Thymus (tissue), 11 donors: ENCODE measurements around the gene DNMT3L. TPM values are rescaled to one million over a fixed set of nuclear protein-coding genes. Genes with fewer than 3 reads are reported as not detected.
"Not testable (repeated sequence)": the region's sequence is repeated elsewhere in the genome, so short reads cannot be mapped to it uniquely, and the experiment has no call there.

Experiments
- DNase-seq, 9 donors: peaks; one replicate each; pipeline ENCODE4 v3.0.0-alpha.2; 2013; ENCODE audit warnings: low spot score in 9 of 9, low read depth in 6 of 9, missing footprints in 1 of 9
- H3K27ac ChIP-seq, 2 donors: one replicate each; pipeline ENCODE4 v1.5.1; 2013; ENCODE audit warnings: control low read depth in 1 of 2, low read depth in 1 of 2, low read length in 1 of 2, mild to moderate bottlenecking in 1 of 2, moderate library complexity in 1 of 2
- H3K27me3 ChIP-seq, 2 donors: one replicate each; pipeline ENCODE4 v1.5.1; 2013; ENCODE audit warnings: low read length in 1 of 2; ENCODE audit not compliant: control insufficient read depth in 2 of 2, insufficient read depth in 1 of 2
- H3K36me3 ChIP-seq, 2 donors: one replicate each; pipeline ENCODE4 v1.5.1; 2013; ENCODE audit warnings: low read length in 1 of 2, mild to moderate bottlenecking in 1 of 2, moderate library complexity in 1 of 2; ENCODE audit not compliant: control insufficient read depth in 2 of 2, insufficient read depth in 2 of 2
- H3K4me1 ChIP-seq, 2 donors: one replicate each; pipeline ENCODE4 v1.5.1; 2013; ENCODE audit warnings: low read length in 2 of 2; ENCODE audit not compliant: control insufficient read depth in 2 of 2, insufficient read depth in 2 of 2
- H3K4me3 ChIP-seq, 2 donors: one replicate each; pipeline ENCODE4 v1.5.1; 2013; ENCODE audit warnings: low read length in 2 of 2, control low read depth in 1 of 2, mild to moderate bottlenecking in 1 of 2
- H3K9me3 ChIP-seq, 2 donors: one replicate each; pipeline ENCODE4 v1.5.1; 2013; ENCODE audit warnings: low read length in 1 of 2, mild to moderate bottlenecking in 1 of 2; ENCODE audit not compliant: control insufficient read depth in 2 of 2, insufficient read depth in 1 of 2
- WGBS: extraction: QIAGEN DNeasy Blood & Tissue Kit; methylation state at CpG from one replicate; pipeline ENCODE4 v1.1.7; 2013; 5-methylcytosine and 5-hydroxymethylcytosine counted together
- polyA plus RNA-seq: library from polyadenylated mRNA; stranded (reverse); fragments of 200-250 nt; gene quantifications from one replicate; pipeline ENCODE4 v1.2.3, GENCODE V29; 2013
- total RNA-seq: library from RNA; stranded (reverse); fragments of 120-200 nt; gene quantifications from one replicate; pipeline ENCODE4 v1.2.4, GENCODE V29; 2013
- donor health status: healthy.

Gene DNMT3L
- total and polyA plus RNA-seq, 2 donors, result 0.42 to 0.80 TPM

DNA sequence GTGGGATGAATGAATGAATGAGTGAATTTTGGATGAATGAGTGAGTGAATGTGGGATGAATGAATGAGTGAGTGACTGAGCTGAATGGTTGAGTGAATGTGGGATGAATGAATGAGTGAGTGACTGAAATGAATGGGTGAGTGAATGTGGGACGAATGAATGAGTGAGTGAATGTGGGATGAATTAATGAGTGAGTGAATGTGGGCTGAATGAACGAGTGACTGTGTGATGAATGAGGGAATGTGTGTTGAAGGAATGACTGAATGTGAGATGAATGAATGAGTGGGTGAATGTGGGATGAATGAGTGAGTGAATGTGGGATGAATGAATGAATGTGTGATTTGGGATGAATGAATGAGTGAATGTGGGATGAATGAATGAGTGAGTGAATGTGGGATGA lies 49.7 kb downstream of the DNMT3L start:
- not testable (repeated sequence) for H3K4me1 ChIP-seq, H3K36me3 ChIP-seq, H3K27me3 ChIP-seq, H3K4me3 ChIP-seq, H3K27ac ChIP-seq, DNase-seq, H3K9me3 ChIP-seq
- WGBS, result no CpG with 5 or more reads among the region's 2 CpGs

DNA sequence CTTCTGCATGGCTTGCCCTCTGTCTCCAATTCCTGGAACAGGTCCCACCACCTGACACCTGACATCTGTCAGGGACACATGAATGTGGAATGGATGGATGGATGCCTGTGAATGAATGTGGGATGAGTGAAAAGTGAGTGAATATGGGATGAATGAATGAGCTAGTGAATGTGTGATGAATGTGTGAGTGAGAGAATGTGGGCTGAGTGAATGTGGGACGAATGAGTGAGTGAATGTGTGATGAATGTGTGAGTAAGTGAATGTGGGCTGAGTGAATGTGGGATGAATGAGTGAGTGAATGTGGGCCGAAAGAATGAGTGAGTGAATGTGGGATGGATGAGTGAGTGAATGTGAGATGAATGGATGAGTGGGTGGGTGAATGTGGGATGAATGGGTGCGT lies 50.1 kb downstream of the DNMT3L start:
- not testable (repeated sequence) for H3K27me3 ChIP-seq, DNase-seq, H3K36me3 ChIP-seq, H3K9me3 ChIP-seq, H3K4me3 ChIP-seq, H3K27ac ChIP-seq, H3K4me1 ChIP-seq
- WGBS, result no CpG with 5 or more reads among the region's 3 CpGs

DNA sequence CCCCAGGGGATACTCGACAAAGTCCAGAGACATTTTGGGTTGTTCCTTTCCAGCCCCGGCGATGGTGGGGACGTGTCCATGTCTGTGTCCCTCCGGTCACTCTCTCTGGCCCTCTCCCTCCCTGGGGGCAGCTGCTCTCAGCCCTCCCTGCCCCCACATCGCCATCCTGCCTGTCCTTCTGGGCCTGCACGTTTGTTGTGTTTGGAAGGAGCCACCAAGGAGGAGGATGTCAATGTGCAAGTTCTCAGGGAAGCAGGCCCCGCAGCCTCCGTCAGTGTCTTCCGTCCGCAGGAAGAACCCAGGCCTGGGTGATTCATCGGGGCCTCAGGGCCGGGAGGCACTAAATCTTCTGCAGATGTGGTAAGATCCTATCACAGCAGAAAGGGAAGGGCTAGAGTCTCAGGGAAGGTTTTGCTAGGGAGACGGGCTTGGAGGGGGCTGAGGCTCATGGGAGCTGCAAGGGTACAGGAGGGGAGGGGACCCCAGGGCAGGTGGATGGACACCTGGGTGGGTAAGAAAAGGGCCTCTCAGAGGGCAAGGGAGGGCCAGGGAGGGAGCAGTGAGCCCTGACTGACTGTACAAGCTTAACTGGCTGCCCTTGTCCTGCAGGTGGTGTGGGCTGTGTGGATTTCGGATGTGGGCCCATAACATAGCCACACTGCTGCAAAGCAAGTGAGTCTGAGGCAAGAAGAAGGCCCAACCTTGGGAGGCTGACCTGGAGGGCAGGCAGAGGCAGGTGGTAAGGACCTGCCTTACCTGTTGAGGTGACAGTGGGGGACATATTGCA lies 53.6 kb downstream of the DNMT3L start:
- not testable (repeated sequence) for H3K36me3 ChIP-seq, H3K27ac ChIP-seq, DNase-seq, H3K4me1 ChIP-seq, H3K9me3 ChIP-seq, H3K4me3 ChIP-seq, H3K27me3 ChIP-seq
- WGBS, result 80% methylated on average over 1 of the region's 15 CpGs

DNA sequence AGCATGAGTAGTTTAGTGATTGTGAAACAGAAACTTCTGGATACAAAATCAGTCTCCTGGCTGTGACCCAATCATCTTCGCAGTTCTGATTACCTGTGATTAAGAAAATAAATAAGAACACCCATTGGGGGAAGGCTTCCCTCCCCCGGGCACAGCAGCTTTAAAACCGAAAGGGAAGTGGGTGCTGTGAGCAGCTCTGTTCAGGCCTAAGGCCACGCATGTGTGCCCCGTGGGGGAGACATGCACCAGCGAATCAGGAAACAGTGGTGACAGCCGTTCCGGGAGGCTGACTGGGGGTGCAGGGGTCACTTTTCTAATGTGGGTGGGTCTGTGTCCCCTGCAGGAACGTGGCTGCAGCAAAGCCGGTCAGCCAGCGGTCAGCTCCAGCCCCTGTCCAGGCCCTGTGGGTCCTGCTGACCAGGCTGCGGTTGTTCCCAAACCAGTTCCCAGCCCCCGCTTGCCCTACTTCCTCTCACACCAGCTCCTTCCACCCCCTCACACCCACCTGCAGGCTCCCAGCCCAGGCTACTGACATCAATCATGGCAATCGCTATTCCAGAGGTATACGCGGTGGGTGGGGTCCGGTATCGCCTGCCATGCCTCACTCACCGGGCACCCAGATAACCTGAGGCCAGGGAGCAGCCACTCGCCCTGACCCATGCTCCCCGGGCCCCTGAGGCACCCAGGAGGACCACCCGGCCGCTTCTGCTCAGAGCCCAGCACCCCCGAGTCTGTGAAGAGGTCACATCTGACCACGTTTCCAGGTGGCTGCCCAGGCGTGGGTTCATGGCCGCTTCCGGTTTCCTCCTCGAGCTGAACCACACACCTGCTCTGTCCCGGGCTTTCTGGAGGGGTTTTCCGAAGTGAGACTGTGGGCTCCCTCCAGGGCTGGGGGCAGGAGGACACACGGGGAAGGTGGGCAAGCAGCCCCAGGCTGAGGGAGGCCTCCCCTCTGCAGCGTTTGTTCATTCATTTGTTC lies 54.7 kb downstream of the DNMT3L start:
- not testable (repeated sequence) for DNase-seq, H3K4me1 ChIP-seq, H3K36me3 ChIP-seq, H3K27ac ChIP-seq, H3K4me3 ChIP-seq, H3K9me3 ChIP-seq, H3K27me3 ChIP-seq
- WGBS, result no CpG with 5 or more reads among the region's 33 CpGs

DNA sequence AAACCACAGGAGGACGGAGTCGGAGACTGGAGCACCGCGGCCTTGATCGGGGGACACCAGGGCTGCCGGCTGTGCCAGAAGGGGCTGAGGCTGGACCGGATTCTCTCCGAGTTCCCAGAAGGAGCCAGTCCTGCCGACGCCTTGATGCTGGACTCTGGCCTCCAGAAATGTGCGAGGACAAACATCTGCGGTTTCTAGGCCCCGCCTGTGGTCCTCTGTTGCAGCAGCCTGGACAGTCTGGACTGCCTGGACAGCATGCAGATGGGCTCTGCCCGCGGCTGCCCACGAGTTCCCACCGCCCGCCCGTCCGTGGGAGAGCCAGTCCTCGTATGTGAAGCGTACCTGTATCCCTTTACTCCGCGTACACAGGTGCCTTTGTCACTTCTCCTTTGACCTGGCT lies 55.5 kb downstream of the DNMT3L start:
- not testable (repeated sequence) for H3K27ac ChIP-seq, H3K9me3 ChIP-seq, DNase-seq, H3K27me3 ChIP-seq, H3K4me3 ChIP-seq, H3K4me1 ChIP-seq, H3K36me3 ChIP-seq
- WGBS, result no CpG with 5 or more reads among the region's 24 CpGs

DNA sequence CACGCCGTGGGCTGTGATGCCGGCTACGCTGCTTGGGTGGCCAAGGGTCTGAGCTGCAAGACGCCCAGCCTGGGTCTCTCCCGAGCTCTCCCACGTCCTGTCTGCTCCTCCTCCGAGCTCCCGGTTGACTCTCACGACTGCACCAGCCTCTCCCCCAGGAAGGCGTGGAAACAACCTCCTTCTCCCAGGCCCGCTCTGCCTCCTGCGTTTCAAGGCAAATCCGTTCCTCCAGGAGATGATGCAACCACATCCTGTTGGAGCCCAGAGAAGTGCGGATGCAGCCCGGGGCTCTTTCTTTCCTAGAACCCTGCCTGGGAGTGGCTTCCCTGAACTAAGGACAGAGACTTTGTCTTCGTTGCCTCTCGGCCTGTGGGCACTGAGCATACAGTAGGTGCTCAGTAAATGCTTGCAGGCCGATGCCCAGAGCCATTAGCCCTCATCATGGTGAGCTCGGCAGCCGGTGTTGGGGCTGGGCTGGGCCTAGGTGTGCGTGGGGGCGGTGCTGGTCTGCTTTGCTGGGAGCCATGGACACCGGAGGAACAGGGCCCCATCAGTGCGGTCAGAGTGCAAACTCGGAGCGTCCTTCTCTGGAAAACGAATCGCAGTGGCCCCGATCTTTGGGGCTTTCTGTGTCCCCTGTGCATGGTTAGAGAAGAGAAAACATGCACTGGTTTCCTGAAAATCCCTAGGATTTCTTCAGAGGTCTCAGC lies 59.0 kb downstream of the DNMT3L start:
- no CpG with 5 or more reads among the region's 30 CpGs for WGBS
- H3K9me3 ChIP-seq, result not testable (repeated sequence)

DNA sequence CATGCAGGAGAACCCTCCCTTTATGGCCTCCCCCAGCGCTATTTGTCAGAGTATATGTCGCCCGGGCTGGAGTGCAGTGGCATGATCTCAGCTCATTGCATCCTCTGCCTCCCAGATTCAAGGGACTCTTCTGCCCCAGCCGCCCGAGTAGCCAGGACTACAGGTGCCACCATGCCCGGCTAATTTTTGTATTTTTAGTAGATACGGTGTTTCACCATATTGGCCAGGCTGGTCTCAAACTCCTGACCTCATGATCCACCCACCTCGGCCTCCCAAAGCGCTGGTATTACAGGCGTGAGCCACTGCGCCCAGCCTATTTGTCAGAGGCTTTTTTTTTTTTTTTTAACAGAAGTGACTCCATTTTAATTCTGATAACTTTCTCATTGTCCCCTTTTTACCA lies 61.7 kb downstream of the DNMT3L start:
- H3K27ac ChIP-seq, H3K9me3 ChIP-seq, H3K4me3 ChIP-seq, H3K27me3 ChIP-seq, H3K36me3 ChIP-seq, H3K4me1 ChIP-seq, DNase-seq: not testable (repeated sequence)
- 98% methylated on average over 11 of the region's 11 CpGs for WGBS

More for the DNA sequence above, 59.0 kb downstream of the DNMT3L start:
- H3K4me3 ChIP-seq, H3K36me3 ChIP-seq, H3K4me1 ChIP-seq, H3K27me3 ChIP-seq, H3K27ac ChIP-seq, DNase-seq: not testable (repeated sequence)

DNA sequence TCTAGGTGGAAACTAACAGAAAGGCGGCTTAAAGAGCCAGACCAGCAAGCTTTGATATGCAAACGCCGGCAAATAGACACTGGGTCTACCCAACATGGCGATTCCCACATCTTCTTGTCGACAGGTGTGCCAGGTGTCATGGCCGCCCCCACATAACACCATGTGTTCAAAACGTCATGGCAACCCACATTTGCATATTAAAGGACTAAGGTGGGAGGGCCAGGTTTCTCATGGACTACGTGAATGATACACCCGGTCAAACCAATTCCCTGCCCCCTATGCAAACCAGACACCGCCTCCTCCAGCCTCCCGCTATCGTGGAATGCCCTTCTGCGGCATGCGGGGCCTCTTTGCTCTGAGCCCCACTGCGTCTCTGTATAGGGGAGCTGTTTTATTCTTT lies 62.2 kb downstream of the DNMT3L start:
- Histone ChIP-seq H3K27ac (no peak overlapping the region), H3K4me1 (no peaks in the 10 kb centered on the region), H3K4me3 (no peak overlapping the region), H3K27me3 (no peaks in the 10 kb centered on the region), H3K36me3 (no peaks in the 10 kb centered on the region), H3K9me3 (no peaks in the 10 kb centered on the region)
- no peak for DNase-seq
- WGBS, result 98% methylated on average over 15 of the region's 15 CpGs

DNA sequence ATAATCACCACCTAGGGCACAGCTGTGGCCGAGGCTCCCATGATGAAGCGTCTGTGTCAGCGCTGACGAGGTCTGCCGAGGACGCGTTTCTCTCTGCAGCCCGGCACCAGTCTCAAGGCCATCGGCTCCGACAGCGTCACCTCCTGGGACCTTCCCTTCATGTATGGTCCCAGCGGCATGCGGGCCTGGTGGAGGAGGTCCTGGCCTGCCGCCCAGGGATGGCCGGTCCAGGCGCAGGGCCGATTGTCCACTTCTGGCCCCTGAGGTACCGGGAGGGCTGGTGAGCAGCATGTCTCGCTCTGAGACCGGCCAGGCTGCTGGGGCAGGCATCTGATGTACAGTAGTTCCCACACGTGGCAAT lies 64.6 kb downstream of the DNMT3L start:
- DNase-seq, H3K4me1 ChIP-seq, H3K9me3 ChIP-seq, H3K27me3 ChIP-seq, H3K36me3 ChIP-seq, H3K27ac ChIP-seq, H3K4me3 ChIP-seq: not testable (repeated sequence)
- 95% methylated on average over 9 of the region's 21 CpGs for WGBS
